ENCODE measurements around the gene SLC1A2.

SLC1A2 gene

DNA sequence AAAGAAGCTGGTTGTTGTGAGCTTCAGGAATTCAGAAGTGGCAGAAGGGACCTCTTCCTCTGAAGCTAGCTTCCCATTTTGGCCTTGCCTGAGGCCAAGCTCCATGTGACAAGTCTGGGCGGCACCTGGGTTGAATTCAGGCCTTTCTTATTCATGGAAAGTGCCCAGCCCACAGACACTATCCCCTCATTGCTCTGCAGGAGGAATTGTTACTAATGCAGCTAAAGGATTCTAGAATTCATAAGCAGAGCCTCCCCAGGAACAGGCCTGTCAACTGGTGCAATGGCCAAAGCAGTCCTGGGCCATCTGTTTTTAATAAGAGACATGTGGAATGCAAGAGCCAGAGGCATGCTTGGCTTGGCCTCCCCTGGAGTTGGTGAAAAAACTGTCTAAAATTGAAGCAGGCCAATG is 71.4 kb downstream of the SLC1A2 start:
- no peak for DNase-seq

DNA sequence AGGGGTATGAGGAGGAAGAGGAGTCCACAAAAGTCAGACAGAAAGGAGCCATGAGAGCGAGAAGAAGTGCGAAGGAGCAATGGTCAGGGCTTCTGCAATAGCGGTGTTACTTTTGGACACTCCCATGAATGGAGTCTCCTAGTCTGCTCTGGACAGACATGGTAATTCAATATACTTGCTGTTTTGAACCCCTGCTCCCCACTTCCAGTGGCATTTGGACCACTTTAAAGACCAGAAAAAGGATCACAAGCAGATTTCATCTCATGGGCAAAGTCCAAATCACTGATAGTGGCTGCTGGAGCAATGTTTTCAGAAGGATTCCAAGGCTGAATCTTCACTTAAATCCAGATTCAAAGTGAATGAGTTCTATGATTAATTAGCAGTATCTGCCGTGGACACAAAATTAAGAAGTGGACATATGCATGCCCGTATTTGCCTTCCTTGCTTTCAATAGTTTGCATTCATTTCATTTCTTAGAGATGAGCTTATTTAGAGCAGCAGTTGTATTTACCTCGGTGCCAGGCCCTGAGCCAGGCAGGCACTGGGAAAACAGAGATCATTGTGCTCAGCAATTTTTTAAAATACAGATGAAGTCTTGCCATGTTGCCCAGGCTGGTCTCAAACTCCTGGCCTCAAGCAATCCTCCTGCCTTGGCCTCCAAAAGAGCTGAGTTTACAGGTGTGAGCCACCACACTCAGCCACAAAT is 72.0 kb downstream of the SLC1A2 start:
- DNase-seq, result no peak

DNA sequence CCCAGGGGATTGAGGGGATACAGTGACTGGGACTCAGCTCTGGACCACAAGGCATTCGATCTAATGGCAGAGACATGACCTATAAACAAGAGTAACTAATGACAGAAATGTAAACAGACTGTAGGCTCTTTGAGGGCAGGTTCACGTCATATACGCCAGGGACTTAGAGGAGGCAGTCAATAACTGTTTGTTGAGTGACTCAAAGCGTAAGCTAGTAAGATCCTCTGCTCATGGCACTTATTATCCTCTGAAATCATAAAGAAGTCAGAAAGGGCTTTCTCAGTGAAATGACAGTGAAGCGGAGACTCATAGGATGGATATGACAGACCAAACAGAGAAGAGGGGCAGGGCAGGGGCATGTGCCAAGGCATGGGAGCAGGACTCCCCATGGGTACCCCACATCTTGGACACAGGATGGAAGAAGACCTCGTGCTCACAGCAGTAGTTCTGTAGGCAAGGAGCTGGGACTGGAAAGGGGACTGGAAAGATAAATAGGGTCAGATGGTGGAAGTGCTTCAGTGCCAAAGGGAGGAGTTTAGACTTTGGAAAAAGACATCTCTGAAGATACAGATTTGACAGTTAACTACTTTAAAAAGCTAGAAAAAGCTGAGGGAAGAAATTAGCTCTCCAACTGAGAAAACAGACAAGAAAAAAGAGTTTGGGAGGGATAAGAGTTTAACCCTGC is 72.7 kb downstream of the SLC1A2 start:
- no peak for DNase-seq

DNA sequence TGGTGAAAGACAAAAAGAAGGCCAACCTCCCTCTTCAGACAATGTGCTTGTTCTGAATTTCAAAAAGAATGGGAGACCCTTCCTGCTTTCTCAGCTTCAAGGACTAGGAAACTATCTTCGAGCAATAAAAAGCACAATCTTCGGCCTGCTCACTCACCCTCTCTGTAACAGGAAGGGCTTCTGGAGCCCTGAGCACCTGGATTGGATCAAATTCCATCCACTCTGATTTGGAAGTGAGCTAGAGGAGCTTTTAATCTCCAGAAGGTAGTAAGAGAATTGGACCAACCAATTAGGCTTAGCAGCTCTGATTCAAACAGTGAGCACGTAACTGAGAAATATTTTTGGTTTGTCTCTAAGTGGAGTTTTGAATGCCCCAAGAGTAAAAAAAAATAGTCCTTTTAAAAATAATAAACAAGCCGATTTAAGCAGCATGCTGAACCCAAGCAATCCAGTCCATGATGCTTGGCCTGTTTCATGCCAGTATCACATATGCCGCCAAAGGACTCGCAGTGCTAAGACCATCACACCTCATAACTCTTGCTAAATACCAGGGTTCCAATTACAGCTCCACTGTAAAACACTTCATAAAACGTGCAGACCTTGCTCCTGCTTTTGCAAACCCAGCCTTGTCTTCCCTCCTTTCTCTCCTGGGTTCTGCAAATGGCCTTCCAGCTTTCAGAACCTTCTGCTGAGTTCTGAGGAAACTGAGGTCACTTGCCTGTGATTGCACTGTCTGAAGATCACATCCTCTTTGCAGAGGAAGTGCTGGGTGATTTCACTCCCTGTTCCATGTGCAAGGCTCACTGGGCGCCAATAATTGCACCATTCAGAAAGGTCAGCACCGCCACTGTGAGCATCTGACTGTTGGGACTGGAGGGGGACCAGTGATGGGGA is 74.4 kb downstream of the SLC1A2 start:
- DNase-seq, result no peak

DNA sequence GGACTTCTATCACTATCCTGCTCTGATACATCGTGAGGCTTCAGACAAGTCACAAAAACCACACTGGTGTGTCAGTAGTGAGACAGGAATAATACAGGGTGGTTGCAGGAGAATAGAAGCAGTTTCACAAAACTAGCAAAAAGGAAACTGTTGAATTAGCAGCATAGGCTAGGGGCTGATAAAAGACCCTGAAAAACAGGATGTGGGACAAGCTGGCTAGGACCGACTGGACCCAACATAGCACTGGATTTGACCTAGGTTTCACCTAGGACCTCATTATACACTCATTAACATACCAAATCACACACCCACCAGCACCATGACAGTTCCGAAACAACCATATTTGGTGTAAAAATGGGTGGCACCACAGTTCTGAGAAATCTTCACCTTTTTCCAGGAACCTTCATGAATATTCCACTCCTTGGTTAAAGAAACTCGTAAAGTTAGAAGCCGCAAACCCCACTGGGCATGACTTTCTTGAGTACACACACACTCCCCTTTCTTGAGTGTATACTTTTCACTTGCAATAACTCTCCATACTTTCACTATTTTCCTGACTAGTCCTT is 76.2 kb downstream of the SLC1A2 start:
- DNase-seq, result no peak

DNA sequence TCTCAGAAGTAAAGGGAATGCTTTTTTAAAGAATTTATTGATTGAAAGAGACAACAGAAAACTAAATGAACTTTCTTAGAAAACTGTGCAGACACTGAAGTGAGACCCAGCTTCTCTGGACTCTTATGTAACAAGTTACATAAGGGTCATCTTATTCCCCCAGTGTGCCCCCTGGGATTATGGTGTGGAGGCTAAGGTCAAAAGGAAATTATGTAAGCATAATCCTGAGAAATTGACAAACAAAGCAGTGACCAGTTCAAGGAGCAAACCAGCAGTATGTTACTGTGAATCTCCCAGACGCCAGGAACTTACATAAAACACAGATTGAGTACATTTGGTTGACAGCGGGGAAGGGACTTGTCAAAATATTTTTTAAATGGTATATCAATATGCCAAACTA is 78.6 kb downstream of the SLC1A2 start:
- no peak for DNase-seq

DNA sequence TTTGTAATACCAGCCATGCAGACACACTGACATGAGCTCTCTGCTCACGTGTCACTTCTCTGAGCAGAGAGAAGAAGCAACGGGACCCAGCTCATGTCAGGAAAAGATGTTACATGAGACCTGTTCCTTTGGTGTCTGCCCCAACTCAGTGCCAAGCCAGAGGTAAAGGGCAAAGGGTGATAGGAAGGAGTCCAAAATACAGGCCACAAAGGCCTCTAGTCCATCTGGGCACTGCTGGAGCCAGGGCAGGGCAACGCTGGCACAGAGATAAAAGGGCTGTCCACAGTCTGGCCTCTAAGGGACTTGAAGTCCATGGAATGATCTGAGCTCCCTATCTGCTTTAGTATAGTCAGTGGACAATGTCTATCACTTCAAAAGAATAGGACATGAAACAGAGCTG is 79.3 kb downstream of the SLC1A2 start:
- no peak for DNase-seq

DNA sequence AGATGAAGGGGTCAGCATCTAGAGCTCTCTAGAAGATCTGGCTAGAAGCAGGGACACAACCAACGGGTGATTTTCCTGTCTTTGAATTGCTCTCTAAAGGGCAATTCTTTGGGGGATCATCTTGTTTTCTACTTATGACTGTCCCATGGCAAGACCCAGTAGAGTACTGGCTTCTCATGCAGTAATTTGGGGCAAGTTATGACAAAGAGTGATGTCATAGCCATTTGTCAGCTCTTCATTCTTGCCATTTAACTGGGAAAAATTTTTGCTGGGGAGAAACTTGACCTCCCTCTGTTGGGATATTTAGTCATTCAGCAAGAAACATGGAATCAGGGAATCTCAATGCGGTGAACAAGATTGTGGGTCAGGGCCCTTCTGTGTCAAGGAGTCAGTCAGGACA is 80.4 kb downstream of the SLC1A2 start:
- DNase-seq, result no peak

DNA sequence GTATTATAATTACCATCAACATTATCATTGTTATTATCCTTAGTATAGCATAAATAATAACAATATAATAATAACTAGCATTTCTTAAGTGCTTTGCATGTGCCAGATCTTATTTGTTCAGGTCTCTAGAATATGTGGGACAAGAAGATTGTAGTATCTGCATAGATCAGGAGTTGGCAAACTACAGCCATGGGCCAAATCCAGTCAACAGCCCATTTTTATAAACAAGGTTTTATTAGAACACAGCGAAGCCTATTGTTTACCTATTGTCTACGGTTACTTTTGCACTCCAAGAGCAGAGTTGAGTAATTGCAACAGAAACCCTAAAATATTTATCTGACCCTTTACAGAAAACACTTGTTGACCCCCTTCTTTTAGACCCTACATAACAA is 81.4 kb downstream of the SLC1A2 start:
- DNase-seq, result no peak

DNA sequence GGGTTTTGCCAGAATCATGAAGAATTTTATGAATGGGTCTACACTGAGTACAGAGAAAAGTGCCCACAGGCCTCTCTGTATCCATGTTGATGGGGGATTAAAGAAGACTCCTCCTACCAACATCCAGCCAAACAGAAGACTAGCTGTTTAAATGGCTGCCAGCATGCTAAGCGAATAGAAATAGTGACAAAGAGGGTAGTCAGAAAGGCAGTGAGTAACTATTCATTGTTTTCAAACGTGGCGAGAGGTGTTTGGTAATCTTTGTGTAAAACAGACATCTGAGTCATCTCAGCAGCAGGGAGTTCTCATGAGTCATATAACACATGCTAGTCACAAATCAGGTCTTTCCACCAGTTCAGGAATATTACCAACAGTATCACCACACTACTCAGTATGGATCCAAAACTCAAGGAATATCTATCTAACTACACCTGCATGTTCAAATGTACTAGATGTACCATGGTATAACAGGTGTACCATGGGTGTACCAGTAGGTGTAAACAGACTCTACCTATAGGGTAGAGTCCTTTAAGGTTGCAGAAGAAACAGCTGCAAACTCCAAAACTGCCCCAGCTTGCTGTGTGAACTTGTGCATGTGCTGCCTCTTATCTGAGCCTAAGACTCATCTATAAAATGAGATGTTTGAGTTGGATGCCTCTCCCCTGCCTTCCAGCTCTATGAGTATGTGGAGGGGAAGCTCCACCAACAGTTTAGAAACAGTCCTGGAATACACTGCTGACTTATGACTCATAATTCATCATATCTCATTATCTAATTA is 82.0 kb downstream of the SLC1A2 start:
- DNase-seq, result no peak

DNA sequence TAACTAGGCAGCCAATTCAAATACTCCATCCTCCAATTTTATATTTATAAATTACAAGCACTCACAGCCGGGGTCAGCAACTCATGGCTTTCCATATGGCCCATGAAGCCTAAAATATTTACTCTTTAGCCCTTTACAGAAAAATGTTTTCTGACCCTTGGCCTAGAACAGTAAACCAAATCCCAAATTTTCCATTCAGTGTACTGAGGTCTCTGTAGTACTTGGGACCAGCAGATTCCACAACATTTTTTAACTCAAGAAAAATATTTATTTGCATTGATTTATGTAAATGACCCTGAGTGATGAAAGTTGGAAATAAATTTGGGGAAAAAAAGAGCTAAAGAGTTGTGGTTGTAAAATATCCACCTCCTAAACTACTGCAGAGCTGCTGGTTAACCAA is 82.6 kb downstream of the SLC1A2 start:
- no peak for DNase-seq

DNA sequence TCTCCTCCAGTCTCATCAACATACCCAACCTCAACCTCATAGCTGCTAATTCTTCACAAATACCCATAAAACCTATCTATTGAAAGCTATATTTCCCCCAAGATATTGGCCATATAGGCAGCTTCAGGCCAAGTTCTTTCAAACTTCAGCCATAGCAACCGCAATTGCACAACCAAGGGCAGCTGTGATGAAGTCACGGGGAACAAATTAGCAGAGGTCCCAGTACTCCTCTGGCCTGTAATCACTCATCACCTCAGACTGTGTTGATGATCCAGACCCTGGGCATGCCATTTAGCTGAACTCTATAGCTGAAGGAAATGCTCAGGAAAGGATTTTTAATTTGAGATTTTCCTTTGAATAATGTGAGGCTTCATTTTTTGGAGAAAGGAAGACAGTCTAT is 84.1 kb downstream of the SLC1A2 start:
- DNase-seq, result no peak

DNA sequence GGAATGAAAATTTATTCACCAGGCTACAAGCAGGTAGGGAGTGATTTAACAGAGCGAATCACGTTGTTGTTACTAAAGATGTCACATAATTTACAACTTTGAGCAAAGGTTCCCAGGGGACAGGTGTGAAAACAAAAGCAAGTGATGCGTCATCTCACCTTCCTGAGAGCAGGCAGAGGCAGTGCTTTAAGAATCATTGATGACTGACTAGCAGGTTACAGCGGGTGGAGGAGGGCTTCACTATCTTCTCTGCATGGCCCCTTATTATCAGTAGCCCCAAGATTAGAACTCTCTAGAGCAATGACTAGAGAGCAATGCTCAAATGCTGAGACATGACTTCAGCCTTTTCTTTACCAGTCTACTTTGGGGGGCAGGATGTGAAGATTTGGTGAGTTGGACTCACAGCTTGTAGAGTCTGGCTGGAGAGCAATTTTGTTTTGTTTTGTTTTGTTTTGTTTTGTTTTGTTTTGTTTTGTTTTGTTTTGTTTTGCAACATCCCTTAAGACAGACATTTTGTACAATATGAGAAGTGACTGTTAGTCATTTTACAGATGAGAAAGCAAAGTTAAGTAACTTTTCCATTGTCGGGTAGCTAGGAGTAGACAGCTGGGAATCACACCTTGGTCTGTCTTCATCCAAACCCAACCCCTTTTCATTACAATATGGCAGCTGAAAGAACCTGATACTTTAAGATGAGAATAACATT is 84.8 kb downstream of the SLC1A2 start:
- no peak for DNase-seq

DNA sequence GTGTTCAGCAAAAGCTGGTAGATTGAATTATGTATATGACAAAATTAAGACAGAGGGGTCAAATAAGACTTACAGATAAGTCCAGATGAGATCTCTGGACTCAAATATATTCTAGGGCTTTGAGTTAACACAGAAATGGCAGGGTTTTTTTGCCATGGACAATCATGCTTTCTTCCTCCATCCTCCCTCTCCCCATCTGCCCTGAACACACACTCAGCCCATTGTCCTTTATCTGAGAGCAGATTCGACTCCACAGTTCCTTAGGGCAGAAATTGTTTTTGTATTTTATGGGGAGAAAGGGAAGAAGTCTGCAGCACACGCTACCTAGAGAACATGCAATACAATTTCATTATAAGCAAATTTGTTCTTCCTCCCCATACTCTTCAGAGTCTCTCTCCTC is 86.8 kb downstream of the SLC1A2 start:
- DNase-seq, result no peak

DNA sequence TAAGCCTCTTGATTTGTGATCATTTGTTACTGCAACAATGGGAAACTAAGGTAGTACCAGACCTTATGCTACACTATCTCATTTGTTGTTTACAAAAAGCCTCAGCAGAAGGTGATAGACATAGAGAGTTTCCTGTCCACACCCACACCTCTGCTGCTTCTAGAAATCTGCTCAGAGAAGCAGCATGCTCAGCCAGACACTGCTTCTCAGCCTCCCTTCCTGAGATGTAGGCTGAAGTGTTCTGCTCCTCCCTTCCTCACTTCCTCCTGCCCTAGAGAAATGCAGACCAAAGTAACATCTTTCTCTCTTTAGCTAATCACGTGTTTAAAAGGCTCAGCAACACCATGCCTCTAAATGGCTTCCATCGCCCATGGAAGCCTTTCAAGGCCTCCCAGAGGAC is 88.4 kb downstream of the SLC1A2 start:
- DNase-seq, result no peak

DNA sequence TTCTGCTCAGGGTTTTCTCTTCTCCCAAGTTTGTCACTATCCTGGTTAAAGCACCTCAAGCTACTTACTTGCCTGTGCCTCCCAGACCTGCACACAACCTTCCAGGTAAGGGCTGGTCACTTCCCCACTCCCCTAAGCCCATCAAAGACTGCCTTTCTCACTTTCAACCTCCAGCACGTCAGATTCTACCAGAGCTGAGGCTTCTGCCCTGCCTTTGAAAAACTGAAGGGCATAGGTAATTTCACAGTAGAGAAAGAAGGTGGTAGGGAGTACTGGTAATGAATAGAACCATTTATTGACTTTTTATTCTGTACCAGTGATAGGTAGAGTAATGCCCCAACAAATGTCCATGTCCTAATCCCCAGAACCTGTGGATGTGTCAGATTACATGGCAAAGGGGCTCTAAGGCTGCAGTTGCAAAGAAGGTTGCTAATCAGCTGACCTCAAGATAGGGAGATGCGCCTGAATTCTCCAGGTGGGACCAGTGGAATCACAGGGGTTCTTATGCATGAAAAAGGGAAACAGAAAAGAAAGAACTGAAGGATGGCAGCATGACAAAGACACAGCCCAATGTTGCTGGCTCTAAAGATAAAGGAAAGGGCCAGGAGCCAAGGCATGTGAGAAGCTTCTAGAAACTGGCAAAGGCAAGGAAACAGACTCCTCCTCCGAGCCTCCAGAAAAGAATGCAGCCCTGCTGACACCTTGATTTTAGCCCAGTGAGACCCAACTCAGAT is 89.0 kb downstream of the SLC1A2 start:
- no peak for DNase-seq

DNA sequence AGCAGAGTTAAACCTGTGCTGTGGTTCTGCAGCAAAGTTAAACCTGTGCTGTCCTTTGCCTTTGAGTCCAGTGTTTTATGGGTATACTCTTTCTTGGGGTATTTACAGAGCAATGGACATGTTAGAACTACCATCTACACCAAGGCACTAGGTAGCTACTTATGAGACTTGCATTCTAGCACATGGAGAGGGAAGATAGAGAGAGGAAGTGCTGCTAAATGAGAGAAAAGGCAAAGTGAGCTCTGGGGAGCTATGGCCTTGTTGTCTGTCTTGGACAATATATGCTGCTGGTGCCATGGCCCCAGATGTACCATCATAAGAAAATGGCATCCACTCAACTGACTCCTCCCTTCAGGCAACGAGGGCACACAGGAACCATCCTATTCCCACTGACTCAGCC is 91.5 kb downstream of the SLC1A2 start:
- no peak for DNase-seq

DNA sequence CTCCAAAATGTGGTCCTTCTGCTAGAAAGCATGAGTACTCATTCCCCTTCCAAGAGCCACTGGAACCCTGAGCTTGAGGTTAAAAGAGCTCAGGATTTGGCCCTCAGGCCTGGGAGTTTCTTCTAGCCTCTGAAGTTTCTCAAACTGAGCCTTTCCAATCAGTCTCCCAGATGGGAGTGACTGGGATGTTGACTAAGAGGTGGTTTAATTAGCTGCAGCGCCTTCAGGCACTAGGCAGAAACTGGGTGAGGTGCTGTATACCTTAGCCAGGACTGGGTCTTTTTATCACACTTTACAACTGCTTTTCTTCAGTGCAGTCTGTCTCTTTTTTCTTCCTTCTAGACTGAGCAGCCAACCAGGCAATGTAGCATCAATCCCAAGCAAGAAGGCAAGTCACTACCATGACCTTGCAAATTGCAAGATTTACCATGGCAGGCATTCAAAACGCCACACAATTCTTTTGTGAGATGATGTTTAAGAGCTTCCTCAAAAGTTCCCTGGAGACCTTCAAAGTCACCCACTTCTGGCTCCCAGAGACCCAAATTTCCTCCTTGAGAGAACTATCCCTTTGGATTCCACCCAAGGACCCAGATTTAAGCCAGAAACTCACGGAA is 93.0 kb downstream of the SLC1A2 start:
- no peak for DNase-seq

DNA sequence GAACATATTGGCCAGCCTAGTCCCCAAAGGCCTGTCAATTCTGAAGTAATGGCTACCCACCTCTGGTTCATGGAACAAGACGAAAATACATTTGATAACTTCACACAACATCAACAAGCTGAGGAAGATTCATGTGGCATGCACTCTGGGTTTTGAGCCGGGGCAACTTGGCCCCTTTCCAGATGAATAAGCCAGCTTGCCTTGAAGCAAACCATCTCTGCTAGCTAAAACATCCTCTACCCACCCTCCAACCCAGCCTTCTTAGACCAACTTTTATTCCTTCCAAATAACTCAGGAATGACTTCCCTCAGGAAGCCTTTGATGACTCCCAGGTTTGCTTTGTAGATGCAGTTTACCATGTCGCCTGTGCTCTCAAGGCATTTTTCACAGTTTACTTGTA is 94.4 kb downstream of the SLC1A2 start:
- DNase-seq, result no peak

DNA sequence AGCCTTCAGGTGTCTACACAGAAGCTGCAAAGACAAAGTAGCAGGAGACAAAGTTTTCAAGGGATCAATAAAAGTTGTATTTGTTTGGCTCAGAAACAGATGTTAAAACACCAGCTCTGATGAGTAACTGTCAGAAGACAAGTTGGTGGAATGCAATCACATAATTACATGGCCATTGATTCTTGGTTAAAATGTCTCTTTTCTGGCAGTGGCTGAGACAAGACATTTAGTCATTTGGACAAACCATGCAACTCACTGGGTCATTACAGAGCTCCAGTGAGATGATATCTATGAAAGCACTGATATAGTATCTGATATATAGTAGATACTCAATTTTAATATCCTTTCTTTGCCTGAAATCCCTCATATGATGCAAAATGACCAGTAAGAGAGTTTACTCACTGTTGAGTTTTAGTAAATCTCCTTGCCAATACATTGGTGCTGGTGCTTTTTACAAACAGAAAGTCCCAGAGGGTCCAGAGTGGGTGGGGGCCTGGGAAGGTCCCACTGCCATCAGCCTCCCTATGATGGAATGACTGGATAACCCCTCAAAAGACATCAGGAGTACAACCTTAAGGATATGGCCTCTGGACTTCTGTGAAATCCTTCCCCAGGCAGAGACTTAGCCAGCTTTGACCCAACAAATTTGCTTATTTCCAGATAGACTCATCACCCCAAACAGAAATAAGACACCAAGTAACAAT is 95.0 kb downstream of the SLC1A2 start:
- no peak for DNase-seq

Data from NCI-H774 (cell line).